GM23248 (cell line): ENCODE data around the gene TMEM59.

Experiments
- EZH2 ChIP-seq: fragments of 200-600 bp; sonication (generic); IDR thresholded peaks from 2 replicates; pipeline ENCODE4 v1.6.1; 2018; ENCODE audit warnings: antibody characterized with exemption, mild to moderate bottlenecking; ENCODE audit not compliant: insufficient read depth, poor library complexity, severe bottlenecking
- EZH2phosphoT487 ChIP-seq: fragments of 200-600 bp; sonication (generic); IDR thresholded peaks from 2 replicates; pipeline ENCODE4 v1.6.1; 2018; ENCODE audit warnings: antibody characterized with exemption, moderate library complexity, mild to moderate bottlenecking, low read depth; ENCODE audit not compliant: insufficient read depth

DNA sequence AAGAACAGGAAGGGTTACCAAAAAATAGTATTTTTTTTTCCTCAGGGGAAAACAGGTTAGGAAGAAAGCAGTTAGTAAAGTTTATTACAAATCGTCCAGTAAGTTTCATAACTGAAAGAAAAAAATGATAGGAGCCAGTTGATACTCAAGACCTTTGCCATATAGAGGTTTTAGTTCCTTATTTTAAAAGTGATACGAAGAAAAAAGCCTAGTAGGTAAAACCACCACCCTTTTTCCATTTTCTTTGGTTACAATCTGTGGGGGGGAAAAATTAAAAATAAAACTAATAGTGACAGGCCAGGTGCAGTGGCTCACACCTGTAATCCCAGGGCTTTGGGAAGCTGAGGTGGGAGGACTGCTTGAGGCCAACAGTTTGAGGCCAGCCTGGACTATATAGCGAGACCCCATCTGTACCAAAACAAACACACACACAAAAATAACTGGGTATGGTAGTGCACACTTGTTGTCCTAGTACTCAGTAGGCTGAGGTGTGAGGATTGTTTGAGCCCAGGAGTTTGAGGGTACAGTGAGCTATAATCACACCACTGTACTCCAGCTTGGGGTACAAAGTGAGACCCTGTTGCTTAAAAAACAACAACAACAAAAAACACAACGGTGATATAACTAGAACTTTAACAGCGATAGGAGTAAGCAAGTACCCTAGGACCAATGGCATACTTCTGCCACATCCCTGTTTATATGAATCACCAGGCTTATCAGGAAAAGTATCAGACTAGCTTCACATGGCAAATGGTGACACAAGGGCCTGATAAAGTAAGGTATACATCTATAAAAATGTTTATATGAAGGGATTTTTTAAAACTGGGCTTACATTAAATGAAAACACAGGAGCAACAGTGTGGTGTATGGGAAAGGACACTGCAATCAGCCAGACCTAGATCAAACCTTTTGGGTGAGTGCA, 5.4 kb downstream of the TMEM59 start:
- TF ChIP-seq EZH2phosphoT487 (no peak), EZH2 (no peak)
